Thyroid gland (tissue), 4 donors: ENCODE data around the gene THAP4.

Source experiments
- CTCF ChIP-seq, 6 experiments: fragments of 200-600 bp in 3 of 6; fragments of 450-650 bp in 3 of 6; sonication (generic) in 3 of 6; IDR thresholded peaks; one replicate each; pipeline ENCODE4 v1.5.1; 2016 to 2019; ENCODE audit warnings: antibody characterized with exemption in 6 of 6, mild to moderate bottlenecking in 2 of 6, inconsistent platforms in 1 of 6, moderate library complexity in 1 of 6
- POLR2A ChIP-seq, 2 donors: fragments of 450-650 bp; IDR thresholded peaks; one replicate each; pipeline ENCODE4 v1.6.1; 2017; ENCODE audit warnings: antibody characterized with exemption in 2 of 2, mild to moderate bottlenecking in 2 of 2, moderate library complexity in 1 of 2

DNA sequence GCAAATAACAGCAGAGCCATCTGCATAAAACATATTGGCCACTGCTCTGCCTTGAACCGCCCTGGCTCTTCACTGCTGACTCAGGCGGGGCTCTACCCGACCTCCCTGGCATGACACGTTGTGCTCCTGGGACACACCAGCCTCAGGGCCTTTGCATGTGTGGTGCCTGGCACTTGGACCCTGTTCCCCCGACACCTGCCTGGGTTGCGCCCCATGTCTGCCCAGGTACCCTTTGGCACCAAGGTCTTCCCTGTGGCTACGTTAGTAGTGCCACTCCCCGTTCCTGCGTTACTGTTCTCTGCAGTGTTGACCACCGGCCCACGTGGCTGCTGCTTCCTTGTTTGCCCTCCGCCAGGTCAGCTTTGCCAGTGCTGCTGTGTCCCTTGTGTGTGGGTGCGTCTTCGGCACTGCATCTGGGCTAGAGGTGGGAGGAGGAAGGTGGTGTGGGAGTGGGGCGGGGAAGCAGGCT, 20.9 kb upstream of the THAP4 start:
- TF ChIP-seq CTCF (IDR thresholded peaks at IDR 0.05) (no peak), POLR2A (IDR thresholded peaks at IDR 0.05) (no peak)
